Activated CD8-positive, alpha-beta memory T cell treated with anti-CD3 and anti-CD28 coated beads for 1 hour (primary cell): Measurements from ENCODE around the gene TUBA3D.
"Not testable (repeated sequence)": the region's sequence is repeated elsewhere in the genome, so short reads cannot be mapped to it uniquely, and the experiment has no call there.

Experiments used
- DNase-seq, 2 donors: peaks; one replicate each; pipeline ENCODE4 v3.0.0-alpha.2; 2020; ENCODE audit warnings: low read depth in 1 of 2; ENCODE audit errors: extremely low read depth in 1 of 2

Gene TUBA3D

GRCh38 chr2:131483981-131484820 lies 8.3 kb downstream of the TUBA3D start:
- DNase-seq: not testable (repeated sequence)

- DNase-seq: not testable (repeated sequence)
Observed at GRCh38 chr2:131484906-131485460, 9.1 kb downstream of the TUBA3D start.

- not testable (repeated sequence) for DNase-seq
Observed at GRCh38 chr2:131486201-131486902, 10.4 kb downstream of the TUBA3D start.

- no peak for DNase-seq
Observed at GRCh38 chr2:131488306-131489205, 12.6 kb downstream of the TUBA3D start.

- DNase-seq: not testable (repeated sequence)
Observed at GRCh38 chr2:131490616-131491468, 14.9 kb downstream of the TUBA3D start.

- not testable (repeated sequence) for DNase-seq
Observed at GRCh38 chr2:131491469-131491836, 15.5 kb downstream of the TUBA3D start.

- DNase-seq: peak in 1 of 2 donors; percentile 40
Observed at GRCh38 chr2:131492015-131492417, 16.1 kb downstream of the TUBA3D start, which contains the start of gene MZT2A. Gene MZT2A (minus strand): TSS chr2:131492397. CDS start chr2:131492376, 21 bp downstream.

- DNase-seq: peak; percentile 85 to 86
Observed at GRCh38 chr2:131492418-131493198, 16.7 kb downstream of the TUBA3D start.

- no peak for DNase-seq
Observed at GRCh38 chr2:131493199-131493968, 17.5 kb downstream of the TUBA3D start.

GRCh38 chr2:131495506-131495905 lies 19.6 kb downstream of the TUBA3D start:
- not testable (repeated sequence) for DNase-seq

GRCh38 chr2:131498321-131498973 lies 22.5 kb downstream of the TUBA3D start:
- not testable (repeated sequence) for DNase-seq

- DNase-seq: not testable (repeated sequence)
Observed at GRCh38 chr2:131503587-131503986, 27.7 kb downstream of the TUBA3D start.

GRCh38 chr2:131504082-131504750 lies 28.3 kb downstream of the TUBA3D start:
- not testable (repeated sequence) for DNase-seq

- DNase-seq: no peak
Observed at GRCh38 chr2:131509615-131510014, 33.7 kb downstream of the TUBA3D start.

GRCh38 chr2:131511291-131511968 lies 35.5 kb downstream of the TUBA3D start:
- DNase-seq: not testable (repeated sequence)
